HepG2 (cell line): ENCODE results near the gene ANKAR. TPM values are rescaled to one million over a fixed set of nuclear protein-coding genes. Genes with fewer than 3 reads are reported as not detected.

Source experiments
- ATM ChIP-seq: fragments of 450-650 bp; IDR thresholded peaks from 2 replicates; pipeline ENCODE4 v1.7.1; 2017; ENCODE audit warnings: mild to moderate bottlenecking, borderline replicate concordance
- E2F5 ChIP-seq: sonication (generic); formaldehyde crosslinking; conservative IDR thresholded peaks from 2 replicates; pipeline ENCODE4 v1.4.0; 2020; ENCODE audit warnings: missing genetic modification reagents
- KDM5A ChIP-seq: fragments of 200-600 bp; sonication (generic); IDR thresholded peaks from 2 replicates; pipeline ENCODE4 v1.7.0; 2018; ENCODE audit warnings: antibody characterized with exemption, mild to moderate bottlenecking, low read length, borderline replicate concordance
- MBD4 ChIP-seq: IDR thresholded peaks from 2 replicates; pipeline ENCODE4 v1.6.1; 2012; ENCODE audit warnings: low read length, inconsistent platforms, borderline replicate concordance
- MEIS1 ChIP-seq: sonication (generic); formaldehyde crosslinking; IDR thresholded peaks from 2 replicates; pipeline ENCODE4 v1.9.0; 2021; ENCODE audit warnings: mild to moderate bottlenecking, missing genetic modification reagents, moderate library complexity, borderline replicate concordance
- MIER3 ChIP-seq: IDR thresholded peaks from 2 replicates; pipeline ENCODE4 v1.6.1; 2016; ENCODE audit warnings: missing compliant biosample characterization, borderline replicate concordance
- MTF1 ChIP-seq: sonication (generic); formaldehyde crosslinking; IDR thresholded peaks from 2 replicates; pipeline ENCODE4 v1.5.0; 2020; ENCODE audit warnings: missing genetic modification reagents
- NFAT5 ChIP-seq: sonication (generic); formaldehyde crosslinking; IDR thresholded peaks from 2 replicates; pipeline ENCODE4 v1.4.0; 2020; ENCODE audit warnings: missing genetic modification reagents
- REXO4 ChIP-seq: sonication (generic); formaldehyde crosslinking; IDR thresholded peaks from 2 replicates; pipeline ENCODE4 v1.8.0; 2022; ENCODE audit warnings: missing genetic modification reagents, mild to moderate bottlenecking, borderline replicate concordance
- SIN3B ChIP-seq: fragments of 150-350 bp; IDR thresholded peaks from 2 replicates; pipeline ENCODE4 v1.6.1; 2014; ENCODE audit warnings: low read length
- ZBTB2 ChIP-seq: sonication (generic); formaldehyde crosslinking; IDR thresholded peaks from 2 replicates; pipeline ENCODE4 v1.8.0; 2022; ENCODE audit warnings: low read depth, missing genetic modification reagents
- ZBTB39 ChIP-seq: sonication (generic); formaldehyde crosslinking; IDR thresholded peaks from 2 replicates; pipeline ENCODE4 v1.5.0; 2020; ENCODE audit warnings: missing genetic modification reagents
- ZBTB42 ChIP-seq: sonication (generic); formaldehyde crosslinking; IDR thresholded peaks from 2 replicates; pipeline ENCODE4 v1.5.0; 2020; ENCODE audit warnings: mild to moderate bottlenecking, missing genetic modification reagents
- ZFY ChIP-seq: sonication (generic); formaldehyde crosslinking; IDR thresholded peaks from 2 replicates; pipeline ENCODE4 v1.4.0; 2020; ENCODE audit warnings: missing genetic modification reagents
- ZNF138 ChIP-seq: sonication (generic); formaldehyde crosslinking; IDR thresholded peaks from 2 replicates; pipeline ENCODE4 v1.5.0; 2020; ENCODE audit warnings: mild to moderate bottlenecking, low read depth, missing genetic modification reagents
- ZNF160 ChIP-seq: sonication (generic); formaldehyde crosslinking; IDR thresholded peaks from 2 replicates; pipeline ENCODE4 v1.8.0; 2022; ENCODE audit warnings: mild to moderate bottlenecking, inconsistent platforms, missing genetic modification reagents
- ZNF205 ChIP-seq: IDR thresholded peaks from 2 replicates; pipeline ENCODE4 v1.6.1; 2018; ENCODE audit warnings: missing biosample characterization, missing genetic modification reagents
- ZNF225 ChIP-seq: sonication (generic); formaldehyde crosslinking; IDR thresholded peaks from 2 replicates; pipeline ENCODE4 v1.4.0; 2020; ENCODE audit warnings: mild to moderate bottlenecking, missing genetic modification reagents
- ZNF547 ChIP-seq: sonication (generic); formaldehyde crosslinking; IDR thresholded peaks from 2 replicates; pipeline ENCODE4 v1.5.1; 2020; ENCODE audit warnings: mild to moderate bottlenecking, missing genetic modification reagents
- polyA plus RNA-seq, 8 experiments: library from polyadenylated mRNA; depleted of rRNA in 3 of 8; stranded (reverse) in 7 of 8; unstranded in 1 of 8; fragments of >200 nt; fragmentation: Illumina TruSeq in 4 of 8; extraction: Trizol in 4 of 8; gene quantifications; 2 replicates each; pipeline versions ENCODE4 v1.2.1 to v1.2.3, GENCODE V29; 2011 to 2016; ENCODE audit warnings: low read depth in 4 of 8, missing spikeins in 1 of 8, mixed read lengths in 1 of 8; ENCODE audit not compliant: insufficient read depth in 1 of 8
- total RNA-seq, 5 experiments: library from RNA; depleted of rRNA; stranded (reverse); fragments of >200 nt; fragmentation: Illumina TruSeq; extraction: Trizol; gene quantifications; 2 replicates each; pipeline ENCODE4 v1.2.3, GENCODE V29; 2016; ENCODE audit warnings: low read depth in 1 of 5

ANKAR gene
- total and polyA plus RNA-seq, 2 of the 13 experiments (the other 11 are each of a cell fraction or from before 2014, with no cell fraction given) = 3.6 to 5.0 TPM

- TF ChIP-seq NFAT5 (CRISPR knock-in tag) (peak; percentile 93; the same call in 1 of the 2 replicates), ATM (no peak), MTF1 (CRISPR knock-in tag) (no peak; the same call in 1 of the 2 replicates), SIN3B (no peak), MEIS1 (CRISPR knock-in tag) (peak; percentile 86; the same call in 1 of the 2 replicates), MBD4 (no peak), ZNF138 (CRISPR knock-in tag) (peak; percentile 95; the same call in 1 of the 2 replicates), ZNF160 (no peak; the same call in 1 of the 2 replicates), ZBTB39 (CRISPR knock-in tag) (peak; percentile 93; the same call in 1 of the 2 replicates), ZNF225 (CRISPR knock-in tag) (peak; percentile 89; the same call in 1 of the 2 replicates), MIER3 (CRISPR knock-in tag) (no peak; the same call in 1 of the 2 replicates), E2F5 (CRISPR knock-in tag) (peak; percentile 86), ZBTB42 (peak; percentile 72; the same call in 1 of the 2 replicates), ZFY (CRISPR knock-in tag) (peak; percentile 100), ZNF205 (CRISPR knock-in tag) (peak; percentile 95), KDM5A (peak; percentile 62; the same call in 1 of the 2 replicates), REXO4 (CRISPR knock-in tag) (peak; percentile 77; the same call in 1 of the 2 replicates), ZNF547 (CRISPR knock-in tag) (peak; percentile 99), ZBTB2 (CRISPR knock-in tag) (peak; percentile 89)
Measured at GRCh38 chr2:189674374-189675112, at the start of gene ANKAR (continued).
